Upper lobe of right lung (tissue), 1 donor: Measurements from ENCODE around the gene TLDC2. TPM values are rescaled to one million over a fixed set of nuclear protein-coding genes. Genes with fewer than 3 reads are reported as not detected.
A peak's percentile ranks its signal among the peaks of the same experiment; 100 is the strongest.

Experiments used
- ATAC-seq: fragments of 200-7000 bp; cut with Tn5 transposase; one replicate; pipeline ENCODE4 v1.9.1; 2020; ENCODE audit warnings: mild to moderate bottlenecking, moderate library complexity
- DNase-seq: peaks from one replicate; pipeline ENCODE4 v3.0.0-alpha.2; 2020
- H3K27ac ChIP-seq: fragments of 200-600 bp; one replicate; pipeline ENCODE4 v1.8.0; 2022
- H3K27me3 ChIP-seq: fragments of 200-600 bp; one replicate; pipeline ENCODE4 v1.8.0; 2022; ENCODE audit warnings: mild to moderate bottlenecking
- H3K36me3 ChIP-seq: fragments of 200-600 bp; one replicate; pipeline ENCODE4 v1.8.0; 2022
- H3K4me1 ChIP-seq: fragments of 200-600 bp; one replicate; pipeline ENCODE4 v1.8.0; 2022
- H3K4me3 ChIP-seq: fragments of 200-600 bp; one replicate; pipeline ENCODE4 v1.8.0; 2022; ENCODE audit warnings: mild to moderate bottlenecking
- H3K9me3 ChIP-seq: fragments of 200-600 bp; one replicate; pipeline ENCODE4 v1.8.0; 2022
- intact Hi-C: fragments of 100-400 bp; cut with DNase I; formaldehyde crosslinking; loops from one replicate; pipeline ENCODE4 v1.11.0; 2022
- total RNA-seq: library from RNA; stranded (reverse); fragmentation: NEBNext Ultra II Directional; extraction: Animal tissue kit (Norgen Biotek cat#: 25700); gene quantifications from one replicate; pipeline ENCODE4 v1.2.1, GENCODE V29; 2021
- TF ChIP-seq, protein P1 (sequence below): fragments of 200-600 bp; IDR thresholded peaks from one replicate; pipeline ENCODE4 v1.8.0; 2022; ENCODE audit warnings: antibody characterized with exemption
- donor health status: DM: no; HTN: yes; CAD: no; lungs with severe emphysema.

TLDC2 gene
- total RNA-seq, 1 donor from 2014 or later, result 1.6 TPM

DNA sequence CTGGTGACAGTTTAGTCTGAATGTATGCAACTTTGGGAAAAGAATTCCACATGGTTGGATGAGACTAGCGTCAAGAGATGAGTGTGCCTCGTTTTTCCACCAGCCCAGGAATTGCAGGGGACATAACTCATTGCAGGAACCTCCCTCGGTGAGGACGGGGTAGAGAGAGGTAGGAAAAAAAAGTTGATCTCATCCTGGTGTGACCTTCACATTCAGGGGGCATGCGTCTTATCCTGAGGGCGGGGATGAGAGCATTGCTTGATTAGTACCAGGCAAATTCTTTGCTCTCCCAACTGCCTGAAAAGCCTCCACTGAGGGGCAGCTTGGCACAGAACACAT, 11.8 kb downstream of the TLDC2 start:
- Histone ChIP-seq H3K4me1 (no peaks in the 10 kb centered on the region), H3K27ac (no peak overlapping the region), H3K4me3 (no peak overlapping the region), H3K27me3 (no peaks in the 10 kb centered on the region), H3K36me3 (peaks cover 36% of the 10 kb centered on the region), H3K9me3 (no peaks in the 10 kb centered on the region)
- TF ChIP-seq, protein P1, sequence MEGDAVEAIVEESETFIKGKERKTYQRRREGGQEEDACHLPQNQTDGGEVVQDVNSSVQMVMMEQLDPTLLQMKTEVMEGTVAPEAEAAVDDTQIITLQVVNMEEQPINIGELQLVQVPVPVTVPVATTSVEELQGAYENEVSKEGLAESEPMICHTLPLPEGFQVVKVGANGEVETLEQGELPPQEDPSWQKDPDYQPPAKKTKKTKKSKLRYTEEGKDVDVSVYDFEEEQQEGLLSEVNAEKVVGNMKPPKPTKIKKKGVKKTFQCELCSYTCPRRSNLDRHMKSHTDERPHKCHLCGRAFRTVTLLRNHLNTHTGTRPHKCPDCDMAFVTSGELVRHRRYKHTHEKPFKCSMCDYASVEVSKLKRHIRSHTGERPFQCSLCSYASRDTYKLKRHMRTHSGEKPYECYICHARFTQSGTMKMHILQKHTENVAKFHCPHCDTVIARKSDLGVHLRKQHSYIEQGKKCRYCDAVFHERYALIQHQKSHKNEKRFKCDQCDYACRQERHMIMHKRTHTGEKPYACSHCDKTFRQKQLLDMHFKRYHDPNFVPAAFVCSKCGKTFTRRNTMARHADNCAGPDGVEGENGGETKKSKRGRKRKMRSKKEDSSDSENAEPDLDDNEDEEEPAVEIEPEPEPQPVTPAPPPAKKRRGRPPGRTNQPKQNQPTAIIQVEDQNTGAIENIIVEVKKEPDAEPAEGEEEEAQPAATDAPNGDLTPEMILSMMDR, result no peak
- ATAC-seq, result no peak
- intact Hi-C loops, result no loop called here
- DNase-seq, result peak; percentile 23

DNA sequence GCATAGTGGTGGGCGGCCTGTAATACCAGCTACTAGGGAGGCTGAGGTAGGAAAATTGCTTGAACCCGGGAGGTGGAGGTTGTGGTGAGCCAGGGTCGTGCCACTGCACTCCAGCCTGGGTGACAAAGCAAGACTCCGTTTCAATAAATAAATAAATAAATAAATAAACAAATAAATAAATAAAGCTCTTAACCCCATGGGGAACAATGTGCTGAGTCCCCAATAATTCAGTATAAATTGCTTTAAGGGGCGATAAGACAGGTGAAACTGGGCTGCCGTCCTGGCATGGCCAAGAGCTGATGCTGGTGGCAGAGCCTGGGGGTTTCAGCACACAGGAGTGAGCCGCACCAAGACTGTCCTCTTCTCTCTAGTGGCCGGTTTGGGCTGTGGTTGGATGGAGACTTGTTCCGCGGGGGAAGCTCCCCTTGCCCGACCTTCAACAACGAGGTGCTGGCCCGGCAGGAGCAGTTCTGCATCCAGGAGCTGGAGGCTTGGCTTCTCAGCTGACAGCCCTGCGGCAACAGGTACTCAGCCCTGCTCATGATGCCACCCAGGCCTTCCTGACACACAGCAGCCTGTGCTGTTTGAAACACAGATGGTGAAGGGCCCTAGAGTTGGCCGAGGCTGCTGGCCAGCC, 13.1 kb downstream of the TLDC2 start:
- no peak overlapping the region for H3K27ac ChIP-seq
- peaks cover 48% of the 10 kb centered on the region for H3K36me3 ChIP-seq
- H3K9me3 ChIP-seq, result no peaks in the 10 kb centered on the region
- no peaks in the 10 kb centered on the region for H3K4me1 ChIP-seq
- DNase-seq, result peak; percentile 64
- H3K4me3 ChIP-seq, result no peak overlapping the region
- ATAC-seq, result no peak
- TF ChIP-seq, protein P1, result no peak
- H3K27me3 ChIP-seq, result no peaks in the 10 kb centered on the region
- intact Hi-C loops, result no loop called here

DNA sequence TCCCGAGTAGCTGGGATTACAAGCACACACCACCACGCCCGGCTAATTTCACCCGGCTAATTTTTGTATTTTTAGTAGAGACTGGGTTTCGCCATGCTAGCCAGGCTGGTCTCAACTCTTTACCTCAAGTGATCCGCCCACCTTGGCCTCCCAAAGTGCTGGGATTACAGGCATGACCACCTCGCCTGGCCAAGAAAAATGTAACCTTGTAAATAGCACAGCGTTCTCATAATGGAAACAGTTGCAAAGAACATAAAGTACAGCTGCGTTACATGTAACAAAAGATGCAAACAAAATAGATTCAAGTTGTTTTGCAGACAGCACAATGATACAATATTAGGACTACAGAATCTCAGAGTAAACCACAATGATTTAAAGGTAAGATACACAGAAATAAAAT, 14.6 kb downstream of the TLDC2 start:
- Histone ChIP-seq H3K27ac (no peak overlapping the region), H3K27me3 (no peaks in the 10 kb centered on the region), H3K4me1 (no peaks in the 10 kb centered on the region), H3K4me3 (no peak overlapping the region), H3K36me3 (peaks cover 64% of the 10 kb centered on the region), H3K9me3 (no peaks in the 10 kb centered on the region)
- no peak for ATAC-seq
- intact Hi-C loops, result no loop called here
- DNase-seq, result no peak
- TF ChIP-seq, protein P1, result no peak

DNA sequence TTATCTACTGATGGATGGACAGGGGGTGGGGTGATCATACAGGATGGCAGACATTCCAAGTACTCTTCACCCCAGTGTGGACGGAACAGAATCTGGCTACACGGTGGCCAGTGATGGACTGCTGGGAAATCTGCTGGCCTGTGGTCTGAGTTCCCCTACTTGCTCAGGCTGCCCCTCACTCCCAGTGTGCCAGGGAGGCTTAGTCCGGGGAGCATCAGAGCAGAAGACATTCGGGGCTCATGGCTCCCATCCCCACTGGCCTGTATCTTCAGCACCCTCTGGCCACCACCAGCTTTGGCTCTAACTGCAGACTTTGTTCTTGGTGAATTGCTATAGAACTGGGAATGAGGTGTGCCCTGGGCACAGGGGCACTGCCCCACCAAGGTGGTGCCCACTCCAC, 15.3 kb downstream of the TLDC2 start:
- Histone ChIP-seq H3K4me1 (no peaks in the 10 kb centered on the region), H3K27ac (no peak overlapping the region), H3K9me3 (no peaks in the 10 kb centered on the region), H3K4me3 (no peak overlapping the region), H3K27me3 (no peaks in the 10 kb centered on the region), H3K36me3 (peaks cover 70% of the 10 kb centered on the region)
- TF ChIP-seq, protein P1, result no peak
- DNase-seq (no peak), ATAC-seq (no peak)
- intact Hi-C loops, result no loop called here

DNA sequence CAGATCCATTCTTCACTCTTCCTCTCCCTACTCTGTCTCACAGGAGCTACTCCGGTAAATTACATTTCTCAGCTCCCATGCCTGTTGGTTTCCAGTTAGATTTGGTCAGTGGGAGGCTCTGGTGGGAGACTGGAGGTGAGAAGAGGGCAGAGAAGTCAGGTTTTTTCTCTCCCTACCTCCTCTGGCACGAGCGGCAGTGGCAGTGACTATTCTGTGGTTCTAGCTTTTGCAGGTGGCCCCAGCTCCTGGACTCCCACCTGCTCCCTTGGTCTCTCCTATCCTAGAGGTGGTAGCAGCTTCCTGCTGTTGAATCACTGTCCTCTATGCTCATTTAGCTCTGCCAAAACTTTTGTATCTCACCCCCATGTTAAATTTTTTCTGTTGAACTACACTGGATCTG, 17.9 kb downstream of the TLDC2 start:
- DNase-seq (no peak), ATAC-seq (no peak)
- no peak overlapping the region for H3K4me3 ChIP-seq
- H3K27me3 ChIP-seq, result no peaks in the 10 kb centered on the region
- TF ChIP-seq, protein P1, result no peak
- peaks cover 96% of the 10 kb centered on the region for H3K36me3 ChIP-seq
- H3K4me1 ChIP-seq, result no peaks in the 10 kb centered on the region
- intact Hi-C loops, result no loop called here
- no peak overlapping the region for H3K27ac ChIP-seq
- H3K9me3 ChIP-seq, result no peaks in the 10 kb centered on the region

DNA sequence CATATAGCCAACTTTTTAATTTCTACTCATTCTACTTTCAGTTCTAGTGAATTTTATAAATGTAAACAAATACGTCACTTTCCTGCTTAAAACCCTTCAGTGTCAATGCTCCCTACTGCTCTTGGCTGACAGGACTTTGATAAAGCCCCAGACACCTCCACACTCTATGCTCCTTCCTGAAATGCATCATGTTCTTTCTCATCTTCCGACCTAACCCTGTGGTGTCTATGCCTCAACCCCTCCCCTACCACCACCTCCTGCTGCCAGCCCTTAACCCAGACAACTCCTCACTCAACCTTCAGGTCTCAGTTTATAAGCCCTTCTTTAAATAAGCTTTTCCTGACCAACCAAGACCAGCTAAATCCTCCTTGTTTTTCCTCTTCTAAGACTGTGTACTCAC, 19.1 kb downstream of the TLDC2 start:
- no peak overlapping the region for H3K4me3 ChIP-seq
- no peaks in the 10 kb centered on the region for H3K27me3 ChIP-seq
- intact Hi-C loops, result no loop called here
- no peaks in the 10 kb centered on the region for H3K4me1 ChIP-seq
- no peak for ATAC-seq
- H3K36me3 ChIP-seq, result peaks cover 99% of the 10 kb centered on the region
- H3K27ac ChIP-seq, result no peak overlapping the region
- TF ChIP-seq, protein P1, result no peak
- DNase-seq, result no peak
- no peaks in the 10 kb centered on the region for H3K9me3 ChIP-seq
